Gastrocnemius medialis (tissue), 4 donors: Measurements from ENCODE around the gene WDR7.

Experiments used
- POLR2A ChIP-seq, 2 donors: fragments of 450-650 bp; IDR thresholded peaks; one replicate each; pipeline ENCODE4 v1.6.1; 2017; ENCODE audit warnings: antibody characterized with exemption in 2 of 2, mild to moderate bottlenecking in 2 of 2, moderate library complexity in 2 of 2
- TF ChIP-seq, protein P1 (sequence below), 5 experiments: fragments of 450-650 bp in 3 of 5; fragments of 200-600 bp in 2 of 5; sonication (generic) in 2 of 5; IDR thresholded peaks in 4 of 5; conservative IDR thresholded peaks in 1 of 5; 1 replicate in 4 of 5; 2 replicates in 1 of 5; pipeline ENCODE4 v1.5.1; 2016 to 2019; ENCODE audit warnings: antibody characterized with exemption in 5 of 5, mild to moderate bottlenecking in 3 of 5, moderate library complexity in 3 of 5

DNA sequence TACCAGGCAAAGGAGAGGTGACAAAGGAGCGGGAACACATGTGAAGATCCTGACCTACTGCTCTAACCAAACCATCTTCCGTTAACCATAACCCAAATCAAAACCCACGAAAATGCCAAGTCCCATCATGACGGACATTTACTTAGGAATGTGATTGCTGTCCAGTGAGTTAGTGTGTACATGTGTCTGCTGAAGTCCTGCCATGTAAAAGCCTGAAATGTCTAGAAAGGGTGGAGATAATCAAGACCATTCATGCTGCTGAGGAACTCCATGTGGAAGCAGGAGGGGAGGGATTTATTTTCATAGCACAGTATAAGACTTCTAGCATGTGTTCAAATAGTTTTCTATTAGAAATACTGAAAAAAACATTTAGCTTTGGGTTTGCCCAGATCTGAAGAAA lies 358.7 kb downstream of the WDR7 start:
- TF ChIP-seq, protein P1, sequence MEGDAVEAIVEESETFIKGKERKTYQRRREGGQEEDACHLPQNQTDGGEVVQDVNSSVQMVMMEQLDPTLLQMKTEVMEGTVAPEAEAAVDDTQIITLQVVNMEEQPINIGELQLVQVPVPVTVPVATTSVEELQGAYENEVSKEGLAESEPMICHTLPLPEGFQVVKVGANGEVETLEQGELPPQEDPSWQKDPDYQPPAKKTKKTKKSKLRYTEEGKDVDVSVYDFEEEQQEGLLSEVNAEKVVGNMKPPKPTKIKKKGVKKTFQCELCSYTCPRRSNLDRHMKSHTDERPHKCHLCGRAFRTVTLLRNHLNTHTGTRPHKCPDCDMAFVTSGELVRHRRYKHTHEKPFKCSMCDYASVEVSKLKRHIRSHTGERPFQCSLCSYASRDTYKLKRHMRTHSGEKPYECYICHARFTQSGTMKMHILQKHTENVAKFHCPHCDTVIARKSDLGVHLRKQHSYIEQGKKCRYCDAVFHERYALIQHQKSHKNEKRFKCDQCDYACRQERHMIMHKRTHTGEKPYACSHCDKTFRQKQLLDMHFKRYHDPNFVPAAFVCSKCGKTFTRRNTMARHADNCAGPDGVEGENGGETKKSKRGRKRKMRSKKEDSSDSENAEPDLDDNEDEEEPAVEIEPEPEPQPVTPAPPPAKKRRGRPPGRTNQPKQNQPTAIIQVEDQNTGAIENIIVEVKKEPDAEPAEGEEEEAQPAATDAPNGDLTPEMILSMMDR (IDR thresholded peaks at IDR 0.05 in 4 of 5, conservative IDR thresholded peaks at IDR 0.05 in 1 of 5), result no peak
- TF ChIP-seq POLR2A (IDR thresholded peaks at IDR 0.05), result no peak
